Heart right ventricle (tissue), 16 donors: Measurements from ENCODE around the gene NEB. TPM values are rescaled to one million over a fixed set of nuclear protein-coding genes. Genes with fewer than 3 reads are reported as not detected.
"Not testable (repeated sequence)": the region's sequence is repeated elsewhere in the genome, so short reads cannot be mapped to it uniquely, and the experiment has no call there.

ENCODE experiments used
- ATAC-seq, 8 donors: fragments of 200-7000 bp; cut with Tn5 transposase; one replicate each; pipeline ENCODE4 v1.9.1; 2020; ENCODE audit warnings: mild to moderate bottlenecking in 8 of 8, moderate library complexity in 8 of 8, moderate number of reproducible peaks in 1 of 8
- DNase-seq, 2 donors: peaks; one replicate each; pipeline ENCODE4 v3.0.0-alpha.2; 2020
- H3K27ac ChIP-seq, 10 donors: fragments of 200-600 bp; sonication (generic) in 2 of 10; one replicate each; pipeline versions ENCODE4 v1.5.0 to v1.8.0; 2020 to 2022; ENCODE audit warnings: mild to moderate bottlenecking in 3 of 10
- H3K27me3 ChIP-seq, 7 donors: fragments of 200-600 bp; one replicate each; pipeline ENCODE4 v1.8.0; 2021 to 2022; ENCODE audit warnings: mild to moderate bottlenecking in 2 of 7
- H3K36me3 ChIP-seq, 9 donors: fragments of 200-600 bp; sonication (generic) in 1 of 9; one replicate each; pipeline versions ENCODE4 v1.5.0 to v1.8.0; 2020 to 2022; ENCODE audit warnings: mild to moderate bottlenecking in 2 of 9
- H3K4me1 ChIP-seq, 9 donors: fragments of 200-600 bp; sonication (generic) in 1 of 9; one replicate each; pipeline versions ENCODE4 v1.5.0 to v1.8.0; 2020 to 2022; ENCODE audit warnings: mild to moderate bottlenecking in 4 of 9
- H3K4me3 ChIP-seq, 10 donors: fragments of 200-600 bp; sonication (generic) in 2 of 10; one replicate each; pipeline versions ENCODE4 v1.5.0 to v1.8.0; 2020 to 2022; ENCODE audit warnings: mild to moderate bottlenecking in 7 of 10, moderate library complexity in 2 of 10
- H3K9me3 ChIP-seq, 11 donors: fragments of 200-600 bp in 10 of 11; sonication (generic) in 2 of 11; one replicate each; pipeline versions ENCODE4 v1.5.0 to v1.8.0; 2013 to 2022; ENCODE audit warnings: mild to moderate bottlenecking in 2 of 11, control low read depth in 1 of 11, moderate library complexity in 1 of 11
- CTCF ChIP-seq, 9 donors: fragments of 200-600 bp; sonication (generic) in 2 of 9; IDR thresholded peaks; one replicate each; pipeline versions ENCODE4 v1.5.0 to v1.8.0; 2021 to 2022; ENCODE audit warnings: antibody characterized with exemption in 9 of 9, mild to moderate bottlenecking in 5 of 9, moderate library complexity in 1 of 9
- WGBS, 2 donors: extraction: QIAGEN DNeasy Blood & Tissue Kit; methylation state at CpG; one replicate each; pipeline ENCODE4 v1.1.7; 2013; ENCODE audit warnings: inconsistent platforms in 1 of 2; 5-methylcytosine and 5-hydroxymethylcytosine counted together
- intact Hi-C, 10 donors: fragments of 100-400 bp; cut with DNase I; formaldehyde crosslinking; loops; one replicate each; pipeline versions ENCODE4 v1.11.1 to v1.14.2; 2022
- polyA plus RNA-seq, 2 donors: library from polyadenylated mRNA; stranded (reverse); fragments of 200-250 nt; gene quantifications; one replicate each; pipeline ENCODE4 v1.2.3, GENCODE V29; 2013
- total RNA-seq, 10 donors: library from RNA; stranded (reverse); fragmentation: NEBNext Ultra II Directional in 3 of 10; extraction: Animal tissue kit (Norgen Biotek cat#: 25700) in 3 of 10; gene quantifications; one replicate each; pipeline versions ENCODE4 v1.2.1 to v1.2.4, GENCODE V29; 2021 to 2023
- donor health status: Arrhythmogenic right ventricular cardiomyopathy.
- donor health status: ischemic (EF 13 %, LVEDD 7.1; RV severe dilation, severe dysfunction).
- donor health status: healthy with polysubstance abuse.
- donor health status: DM: no; HTN: yes; CAD: no.
- donor health status: DM: no; HTN: no; CAD: no.
- donor health status: ischemic (EF 25% LVEDD 6.9; RV normal size, moderate dysfunction).
- donor health status: ischemic (EF 25% LVEDD 5.7; RV mildly dilated, moderate dysfunction).
- donor health status: healthy.
- donor health status: DM: yes; HTN: yes; CAD: no.
- donor health status: Ischemic cardiomyopathy.
- donor health status: ischemic (EF 35%, LVEDD 5.7; RV mildly dilated, moderate dysfunction).
- donor health status: nonischemic (EF 11% LVEDD 7.7; RV severe dilation, severe dysfunction).
- donor health status: DM: yes; HTN: yes; CAD: no.
- donor health status: PGD.
- donor health status: ischemic (EF 29% LVEDD 5.4; RV normal size, mild dysfunction).
- donor health status: nonischemic (EF 23%, LVEDD 6.1; RV moderate dilation, normal function).

NEB gene
- total and polyA plus RNA-seq, 12 donors = 0.32 to 19.4 (median 3.8) TPM

GRCh38 chr2:151591250-151591907 lies 142.9 kb downstream of the NEB start:
- H3K27me3 ChIP-seq, H3K9me3 ChIP-seq, H3K36me3 ChIP-seq, H3K4me1 ChIP-seq, H3K4me3 ChIP-seq, DNase-seq, H3K27ac ChIP-seq, intact Hi-C loops: not testable (repeated sequence)
- WGBS, 2 donors = 33 to 35% methylated on average over 4 of the region's 5 CpGs
- peak in 6 of 9 donors; percentile 8 to 51 (median 26) for TF ChIP-seq CTCF (IDR thresholded peaks at IDR 0.05)
- peak in 7 of 8 donors; percentile 25 to 74 (median 55) for ATAC-seq

- H3K9me3 ChIP-seq, H3K36me3 ChIP-seq, H3K27ac ChIP-seq, H3K4me3 ChIP-seq, DNase-seq, intact Hi-C loops, H3K4me1 ChIP-seq, H3K27me3 ChIP-seq, ATAC-seq: not testable (repeated sequence)
- WGBS, 2 donors = 78 to 81% methylated on average over 1 of the region's 5 CpGs
Measured at GRCh38 chr2:151581300-151581699, 153.0 kb downstream of the NEB start.

- H3K36me3 ChIP-seq, H3K4me1 ChIP-seq, intact Hi-C loops, H3K4me3 ChIP-seq, H3K9me3 ChIP-seq, H3K27me3 ChIP-seq, H3K27ac ChIP-seq, DNase-seq: not testable (repeated sequence)
- peak in 2 of 8 donors; percentile 37 to 42 for ATAC-seq
- WGBS, 2 donors = no CpG with 5 or more reads among the region's 4 CpGs
Measured at GRCh38 chr2:151580697-151581096, 153.6 kb downstream of the NEB start.

GRCh38 chr2:151577116-151577515 lies 157.2 kb downstream of the NEB start:
- H3K27ac ChIP-seq = no peak overlapping the region
- ATAC-seq (no peak), DNase-seq (no peak)
- H3K4me3 ChIP-seq = no peak overlapping the region
- no peaks in the 10 kb centered on the region for H3K4me1 ChIP-seq
- TF ChIP-seq CTCF (IDR thresholded peaks at IDR 0.05) = no peak
- H3K36me3 ChIP-seq = no peaks in the 10 kb centered on the region
- 88 to 91% methylated on average over 5 of the region's 5 CpGs for WGBS, 2 donors
- intact Hi-C loops = no loop called here
- H3K9me3 ChIP-seq = no peaks in the 10 kb centered on the region
- no peaks in the 10 kb centered on the region for H3K27me3 ChIP-seq

GRCh38 chr2:151576080-151576479 lies 158.2 kb downstream of the NEB start:
- H3K4me3 ChIP-seq = no peak overlapping the region
- ATAC-seq (no peak), DNase-seq (no peak)
- WGBS, 2 donors = 74 to 79% methylated on average over 4 of the region's 4 CpGs
- H3K4me1 ChIP-seq = no peaks in the 10 kb centered on the region
- no peak for TF ChIP-seq CTCF (IDR thresholded peaks at IDR 0.05)
- H3K27ac ChIP-seq = no peak overlapping the region
- no peaks in the 10 kb centered on the region for H3K9me3 ChIP-seq
- H3K36me3 ChIP-seq = no peaks in the 10 kb centered on the region
- no peaks in the 10 kb centered on the region for H3K27me3 ChIP-seq
- intact Hi-C loops = no loop called here
